Right kidney (tissue), 1 donor: ENCODE measurements around the gene POLR2C.
A peak's percentile ranks its signal among the peaks of the same experiment; 100 is the strongest.

Experiments
- DNase-seq: peaks from one replicate; pipeline ENCODE4 v3.0.0-alpha.2; 2016

The POLR2C gene

GRCh38 chr16:57519796-57520360 lies 57.4 kb downstream of the POLR2C start:
- DNase-seq = peak; percentile 60
